Transverse colon (tissue), 4 donors: ENCODE data around the gene REN.

Experiments
- CTCF ChIP-seq, 5 experiments: fragments of 200-600 bp in 3 of 5; fragments of 450-650 bp in 2 of 5; sonication (generic) in 3 of 5; IDR thresholded peaks; 1 replicate in 2 of 5; 2 replicates in 3 of 5; pipeline ENCODE4 v1.5.1; 2016 to 2017; ENCODE audit warnings: antibody characterized with exemption in 5 of 5, inconsistent platforms in 3 of 5, mild to moderate bottlenecking in 2 of 5, moderate library complexity in 1 of 5
- EP300 ChIP-seq: sonication (generic); formaldehyde crosslinking; IDR thresholded peaks from one replicate; pipeline ENCODE4 v1.6.1; 2017; ENCODE audit warnings: antibody characterized with exemption, low read depth
- POLR2AphosphoS5 ChIP-seq, 3 donors: sonication (generic); formaldehyde crosslinking; IDR thresholded peaks; one replicate each; pipeline ENCODE4 v1.6.1; 2016; ENCODE audit warnings: antibody characterized with exemption in 3 of 3

GRCh38 chr1:204198348-204199340 lies 32.5 kb upstream of the REN start:
- TF ChIP-seq CTCF (IDR thresholded peaks at IDR 0.05): no peak
- no peak for TF ChIP-seq EP300
- no peak for TF ChIP-seq POLR2AphosphoS5 (IDR thresholded peaks at IDR 0.05)
